IPS-NIHi7 (cell line): ENCODE measurements around the gene PRM2.

Source experiments
- DNase-seq: peaks from one replicate; pipeline ENCODE4 v3.0.0; 2012; ENCODE audit warnings: mixed read lengths; ENCODE audit errors: extremely low spot score

Gene PRM2

GRCh38 chr16:11248133-11248532 lies 28.1 kb downstream of the PRM2 start:
- no peak for DNase-seq

- no peak for DNase-seq
These were observed 30.3 kb downstream of the PRM2 start for GRCh38 chr16:11245988-11246387.

DNA sequence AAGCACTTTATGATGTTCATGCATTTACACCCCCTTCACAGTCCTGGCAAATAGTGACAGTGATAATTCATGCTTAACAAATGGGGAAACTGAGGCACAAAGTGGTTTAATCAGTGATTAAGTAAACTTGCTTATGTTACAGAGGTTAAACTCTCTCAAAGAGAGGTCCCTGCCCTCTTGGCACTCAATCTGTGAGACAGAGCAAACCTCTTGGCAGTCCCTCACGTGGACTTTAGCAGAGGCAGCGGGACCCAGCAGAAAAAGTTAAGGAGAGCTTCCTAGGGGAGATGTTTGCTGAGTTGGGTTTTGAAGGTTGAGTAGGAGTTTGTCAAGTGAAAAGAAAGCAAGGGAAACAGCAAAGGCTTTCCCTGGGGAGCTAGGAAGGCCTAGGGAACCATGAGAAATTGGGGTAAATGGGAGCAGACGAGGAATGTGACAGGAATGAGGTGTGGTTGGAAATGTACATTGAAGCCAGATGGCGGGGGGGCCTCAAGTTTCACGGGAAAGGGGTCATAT lies 31.0 kb downstream of the PRM2 start:
- DNase-seq: no peak

- no peak for DNase-seq
These were observed 33.6 kb downstream of the PRM2 start for GRCh38 chr16:11242658-11243057.

- DNase-seq: no peak
These were observed 34.6 kb downstream of the PRM2 start for GRCh38 chr16:11241480-11242204.

GRCh38 chr16:11240636-11241473 lies 35.4 kb downstream of the PRM2 start:
- DNase-seq: no peak

DNA sequence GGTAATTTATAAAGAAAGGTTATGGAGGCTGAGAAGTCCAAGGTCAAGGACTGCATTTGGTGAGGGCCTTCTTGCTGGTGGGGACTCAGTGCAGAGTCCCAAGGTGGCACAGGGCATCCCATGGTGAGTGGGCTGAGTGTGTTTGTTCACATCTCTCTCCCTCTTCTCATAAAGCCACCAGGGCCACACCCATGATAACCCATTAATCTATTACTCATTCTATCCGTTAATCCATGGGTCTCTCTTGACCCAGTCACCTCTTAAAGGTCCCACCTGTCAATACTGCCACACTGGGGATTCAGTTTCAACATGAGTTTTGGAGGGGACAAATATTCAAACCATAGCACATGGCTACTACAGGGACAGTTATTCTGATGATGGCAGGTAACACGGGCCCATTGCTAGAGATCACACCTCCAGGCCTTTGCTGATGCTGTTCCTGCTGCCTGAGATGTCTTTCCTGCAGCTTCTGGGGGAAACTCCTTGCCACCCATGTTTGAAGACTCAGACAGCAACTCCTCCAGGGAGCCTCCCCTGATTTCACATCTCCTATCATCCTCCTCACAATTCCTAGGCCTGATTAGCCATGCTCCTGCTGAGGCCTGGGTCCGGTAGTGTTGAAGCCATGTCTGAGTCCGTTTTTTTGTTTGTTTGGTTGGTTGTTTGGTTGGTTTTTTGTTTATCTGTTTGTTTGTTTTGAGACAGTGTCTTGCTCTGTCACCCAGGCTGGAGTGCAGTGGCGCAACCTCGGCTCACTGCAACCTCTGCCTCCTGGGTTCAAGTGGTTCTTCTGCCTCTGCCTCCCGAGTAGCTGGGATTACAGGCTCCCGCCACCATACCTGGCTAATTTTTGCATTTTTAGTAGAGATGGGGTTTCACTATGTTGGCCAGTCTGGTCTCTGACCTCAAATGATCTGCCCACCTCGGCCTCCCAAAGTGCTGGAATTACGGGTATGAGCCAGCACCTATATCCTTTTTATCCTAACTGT lies 36.3 kb downstream of the PRM2 start:
- no peak for DNase-seq

GRCh38 chr16:11238272-11239202 lies 37.7 kb downstream of the PRM2 start:
- peak; percentile 58 for DNase-seq

- no peak for DNase-seq
These were observed 39.6 kb downstream of the PRM2 start for GRCh38 chr16:11236461-11237254.

DNA sequence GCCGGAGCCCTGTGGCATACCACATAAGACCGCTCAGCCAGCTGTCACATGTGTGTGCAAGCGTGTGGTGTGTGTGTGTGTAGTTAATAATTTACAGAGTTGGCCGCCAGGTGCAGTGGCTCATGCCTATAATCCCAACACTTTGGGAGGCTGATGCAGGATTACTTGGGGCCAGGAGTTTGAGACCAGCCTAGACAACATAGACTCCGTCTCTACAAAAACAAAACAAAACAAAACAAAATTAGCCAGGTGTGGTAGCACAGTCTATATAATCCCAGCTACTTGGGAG lies 40.6 kb downstream of the PRM2 start:
- DNase-seq: no peak

GRCh38 chr16:11234884-11235702 lies 41.2 kb downstream of the PRM2 start:
- DNase-seq: no peak

DNA sequence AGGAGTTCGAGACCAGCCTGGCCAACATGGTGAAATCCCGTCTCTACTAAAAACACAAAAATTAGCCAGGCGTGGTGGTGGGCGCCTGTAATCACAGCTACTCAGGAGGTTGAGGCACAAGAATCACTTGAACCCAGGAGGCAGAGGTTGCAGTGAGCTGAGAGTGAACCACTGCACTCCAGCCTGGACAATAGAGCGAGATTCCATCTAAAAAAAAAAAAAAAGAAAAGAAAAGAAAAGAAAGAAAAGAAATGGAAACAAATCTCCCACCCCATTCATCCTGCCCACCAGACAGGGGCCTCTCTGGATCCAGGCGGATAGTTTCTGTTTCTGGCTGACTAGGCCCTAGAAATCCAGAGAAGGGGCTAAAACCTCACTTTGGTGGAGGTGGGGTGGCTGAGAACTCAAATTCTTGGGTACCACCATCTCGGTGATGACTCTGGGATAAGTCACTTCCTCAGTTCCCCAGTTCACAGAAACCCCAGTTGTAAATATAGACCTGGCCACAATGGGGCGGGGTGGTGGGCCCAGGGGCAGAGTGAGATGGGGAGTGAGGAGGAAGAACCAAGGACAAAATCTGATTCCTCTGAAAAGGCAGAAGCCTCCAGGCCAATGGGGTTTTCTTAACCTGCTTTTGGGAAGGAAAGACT lies 42.4 kb downstream of the PRM2 start:
- DNase-seq: no peak

DNA sequence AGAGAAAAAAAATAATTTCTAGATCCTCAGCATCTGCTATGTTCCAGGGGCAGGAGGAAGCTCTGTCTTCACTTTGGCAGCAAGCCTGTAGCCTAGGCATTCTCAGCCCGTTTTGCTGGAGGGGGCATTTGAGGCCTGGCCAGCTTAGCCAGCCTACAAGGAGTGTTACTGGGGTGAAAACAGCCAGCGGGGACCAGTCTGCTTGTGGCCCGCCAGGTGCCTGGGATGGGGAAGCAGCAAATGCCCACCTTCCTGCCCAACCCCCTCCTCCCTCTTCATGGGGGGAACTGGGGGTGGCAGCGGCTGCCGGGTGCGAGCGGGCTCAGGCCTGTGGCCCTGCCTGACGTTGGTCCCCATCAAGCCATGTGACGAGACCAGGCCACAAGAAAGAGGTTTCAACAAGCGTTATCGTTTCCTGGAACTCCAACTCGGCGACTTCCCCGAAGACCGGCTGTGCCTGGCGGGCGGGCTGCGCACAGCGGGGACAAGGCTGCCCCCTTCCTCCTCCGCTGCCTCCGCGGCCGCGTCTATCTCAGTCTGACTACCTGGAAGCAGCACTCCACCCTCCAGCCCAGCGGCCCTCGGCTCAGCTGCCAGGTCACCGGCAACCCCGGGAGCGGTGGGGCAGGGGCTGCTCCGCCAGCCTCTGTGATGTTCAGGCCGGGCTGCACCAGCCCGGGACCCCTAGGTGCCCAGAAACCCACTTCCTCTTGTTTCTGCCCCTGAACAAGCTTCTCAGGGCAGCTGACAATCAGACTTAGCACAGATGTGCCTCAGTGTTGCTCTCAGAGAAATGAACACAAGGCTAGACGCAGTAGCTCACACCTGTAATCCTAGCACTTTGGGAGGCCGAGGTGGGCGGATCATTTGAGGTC lies 43.2 kb downstream of the PRM2 start:
- DNase-seq: peak; percentile 65

DNA sequence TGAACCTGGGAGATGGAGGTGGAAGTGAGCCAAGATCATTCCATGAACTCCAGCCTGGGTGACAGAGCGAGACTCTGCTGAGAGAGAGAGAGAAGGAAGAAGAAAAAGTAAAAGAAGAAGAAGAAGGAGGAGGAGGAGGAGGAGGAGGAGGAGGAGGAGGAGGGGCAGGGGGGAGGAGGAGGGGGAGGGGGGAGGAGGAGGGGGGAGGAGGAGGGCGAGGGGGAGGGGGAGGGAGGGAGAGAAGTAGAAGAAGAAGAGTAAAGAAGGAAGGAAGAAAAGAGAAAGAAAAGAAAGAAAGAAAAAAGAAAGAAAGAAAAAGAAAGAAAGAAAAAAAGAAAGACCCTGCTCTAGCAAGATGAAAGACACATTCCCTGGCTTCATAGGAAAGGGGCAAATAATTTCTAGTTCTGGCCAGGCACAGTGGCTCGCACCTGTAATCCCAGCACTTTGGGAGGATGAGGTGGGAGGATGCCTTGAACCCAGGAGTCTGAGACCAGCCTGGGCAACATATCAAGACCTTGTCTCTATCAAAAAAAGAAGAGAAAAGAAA lies 43.9 kb downstream of the PRM2 start:
- DNase-seq: no peak

- no peak for DNase-seq
These were observed 44.8 kb downstream of the PRM2 start for GRCh38 chr16:11231367-11231970.

GRCh38 chr16:11229906-11230305 lies 46.4 kb downstream of the PRM2 start:
- no peak for DNase-seq

GRCh38 chr16:11229432-11229831 lies 46.8 kb downstream of the PRM2 start:
- no peak for DNase-seq
